HepG2 (cell line): Measurements from ENCODE around the gene CXADR. TPM values are rescaled to one million over a fixed set of nuclear protein-coding genes. Genes with fewer than 3 reads are reported as not detected.

Experiments used
- ATAC-seq: fragments of 200-7000 bp; cut with Tn5 transposase; 3 replicates; pipeline ENCODE4 v1.9.1; 2020; ENCODE audit warnings: mild to moderate bottlenecking, moderate library complexity
- BruUV-seq: library from RNA; stranded (reverse); fragments of 400-500 nt; replicated peaks from 2 replicates; lab custom pipeline; 2021; lab: Mats Ljungman, UMichigan
- CTCF ChIA-PET: fragments of 300-600 bp; formaldehyde crosslinking; extraction: SDS; loops from one replicate; lab custom pipeline; 2021; ENCODE audit warnings: low total read pairs, inconsistent platforms, low intra/inter-chr PET ratio; lab: Yijun Ruan, JAX
- POLR2A ChIA-PET: fragments of 350-600 bp; sonication (Branson Sonifier 250); formaldehyde crosslinking; loops from one replicate; lab custom pipeline; 2020; ENCODE audit warnings: antibody characterized with exemption, inconsistent platforms; lab: Yijun Ruan, JAX
- DNase-seq: peaks from one replicate; pipeline ENCODE4 v3.0.0-alpha.2; 2015; ENCODE audit warnings: low spot score
- FAIRE-seq: peaks from 3 replicates; lab custom pipeline; 2011; peaks lifted over from hg19 to GRCh38; lab: Jason Lieb, UNC
- H2AFZ ChIP-seq: one replicate; pipeline ENCODE4 v1.6.1; 2011; ENCODE audit warnings: low read length, inconsistent platforms
- H3K27ac ChIP-seq: fragments of 300-600 bp; 3 replicates; pipeline ENCODE4 v1.8.0; 2011; ENCODE audit warnings: mixed run types, mild to moderate bottlenecking, mixed read lengths, low read length, inconsistent platforms; ENCODE audit not compliant: insufficient read depth; ENCODE audit errors: extremely low read length
- H3K27me3 ChIP-seq, 2 experiments: fragments of 200-600 bp in 1 of 2; 2 replicates in 1 of 2; 3 replicates in 1 of 2; pipeline versions ENCODE4 v1.6.0 to v1.8.0; 2011; ENCODE audit warnings: low read length in 2 of 2, mild to moderate bottlenecking in 2 of 2, moderate library complexity in 2 of 2, inconsistent platforms in 1 of 2; ENCODE audit not compliant: insufficient read depth in 2 of 2, control insufficient read depth in 1 of 2
- H3K36me3 ChIP-seq, 2 experiments: fragments of 200-600 bp in 1 of 2; replicated peaks in 1 of 2; 2 replicates in 1 of 2; 3 replicates in 1 of 2; pipeline versions ENCODE4 v1.5.1 to v1.8.0; 2011; ENCODE audit warnings: low read length in 2 of 2, inconsistent platforms in 1 of 2; ENCODE audit not compliant: insufficient read depth in 2 of 2, control insufficient read depth in 1 of 2
- H3K4me1 ChIP-seq: 2 replicates; pipeline ENCODE4 v1.5.1; 2012; ENCODE audit warnings: low read length, inconsistent platforms; ENCODE audit not compliant: insufficient read depth
- H3K4me2 ChIP-seq: 2 replicates; pipeline ENCODE4 v1.6.0; 2011; ENCODE audit warnings: low read depth, low read length, inconsistent platforms
- H3K4me3 ChIP-seq, 3 experiments: fragments of 200-600 bp in 1 of 3; sonication (generic), shearing (Covaris generic) in 1 of 3; replicated peaks in 1 of 3; 2 replicates each; pipeline ENCODE4 v1.5.1; 2011 to 2016; ENCODE audit warnings: low read length in 3 of 3, inconsistent platforms in 2 of 3, low read depth in 2 of 3, mild to moderate bottlenecking in 2 of 3, control low read depth in 1 of 3, mixed read lengths in 1 of 3; ENCODE audit not compliant: insufficient read depth in 1 of 3
- H3K79me2 ChIP-seq: one replicate; pipeline ENCODE4 v1.6.1; 2011; ENCODE audit warnings: low read length, inconsistent platforms; ENCODE audit not compliant: insufficient read depth
- H3K9ac ChIP-seq: 2 replicates; pipeline ENCODE4 v1.6.0; 2011; ENCODE audit warnings: mild to moderate bottlenecking, low read depth, low read length, inconsistent platforms; ENCODE audit not compliant: insufficient read depth
- H3K9me3 ChIP-seq: 2 replicates; pipeline ENCODE4 v1.5.1; 2012; ENCODE audit warnings: mild to moderate bottlenecking, low read length
- H4K20me1 ChIP-seq: 2 replicates; pipeline ENCODE4 v1.6.0; 2011; ENCODE audit warnings: inconsistent platforms, mild to moderate bottlenecking, low read length, moderate library complexity; ENCODE audit not compliant: insufficient read depth
- MAZ ChIP-seq, 2 experiments: sonication (generic) in 1 of 2; formaldehyde crosslinking in 1 of 2; IDR thresholded peaks; 2 replicates each; pipeline versions ENCODE4 v1.5.0 to v1.6.1; 2012 to 2020; ENCODE audit warnings: low read depth in 2 of 2, mild to moderate bottlenecking in 2 of 2, borderline replicate concordance in 1 of 2, improper control_type of control experiment in 1 of 2, low read length in 1 of 2, missing genetic modification reagents in 1 of 2, moderate library complexity in 1 of 2
- ZBTB10 ChIP-seq: sonication (generic); formaldehyde crosslinking; IDR thresholded peaks from 2 replicates; pipeline ENCODE4 v1.4.0; 2020; ENCODE audit warnings: missing genetic modification reagents, borderline replicate concordance
- ZNF552 ChIP-seq: sonication (generic); formaldehyde crosslinking; IDR thresholded peaks from 2 replicates; pipeline ENCODE4 v1.9.0; 2022; ENCODE audit warnings: missing genetic modification reagents, mild to moderate bottlenecking, borderline replicate concordance
- ZNF709 ChIP-seq: sonication (generic); formaldehyde crosslinking; IDR thresholded peaks from 2 replicates; pipeline ENCODE4 v1.5.0; 2020; ENCODE audit warnings: mild to moderate bottlenecking, missing genetic modification reagents
- WGBS: methylation state at CpG from one replicate; pipeline ENCODE4 v1.1.6; 2017; ENCODE audit warnings: low lambda C conversion rate; 5-methylcytosine and 5-hydroxymethylcytosine counted together
- in situ Hi-C: cut with HindIII; loops from 2 replicates; pipeline ENCODE4 v1.10.0; 2017; ENCODE audit warnings: low pct_unique_long_range_greater_than_20kb; ENCODE audit not compliant: extremely low pct_ligation_motif_present
- intact Hi-C: fragments of 100-400 bp; cut with micrococcal nuclease; formaldehyde crosslinking; loops from one replicate; pipeline ENCODE4 v1.10.0; 2022; ENCODE audit not compliant: unreplicated experiment
- polyA plus RNA-seq, 8 experiments: library from polyadenylated mRNA; depleted of rRNA in 3 of 8; stranded (reverse) in 7 of 8; unstranded in 1 of 8; fragments of >200 nt; fragmentation: Illumina TruSeq in 4 of 8; extraction: Trizol in 4 of 8; gene quantifications; 2 replicates each; pipeline versions ENCODE4 v1.2.1 to v1.2.3, GENCODE V29; 2011 to 2016; ENCODE audit warnings: low read depth in 4 of 8, missing spikeins in 1 of 8, mixed read lengths in 1 of 8; ENCODE audit not compliant: insufficient read depth in 1 of 8
- total RNA-seq, 5 experiments: library from RNA; depleted of rRNA; stranded (reverse); fragments of >200 nt; fragmentation: Illumina TruSeq; extraction: Trizol; gene quantifications; 2 replicates each; pipeline ENCODE4 v1.2.3, GENCODE V29; 2016; ENCODE audit warnings: low read depth in 1 of 5

CXADR gene
- total and polyA plus RNA-seq, 2 of the 13 experiments (the other 11 are each of a cell fraction or from before 2014, with no cell fraction given), result 86.8 to 110 TPM

GRCh38 chr21:17577701-17578100 lies 64.9 kb downstream of the CXADR start:
- BruUV-seq, result no TSS peak
- in situ Hi-C loops, result no loop called here

More at GRCh38 chr21:17577701-17578100, 64.9 kb downstream of the CXADR start:
- no peak for DNase-seq
- Histone ChIP-seq H3K36me3 (peaks cover 2 to 21% of the 10 kb centered on the region in 2 experiments; a peak in 4 of 5 replicates), H3K4me3 (no peak overlapping the region), H3K4me1 (peaks cover 5% of the 10 kb centered on the region; the same call in 1 of the 2 replicates)
- intact Hi-C loops, result no loop called here
- TF ChIP-seq ZBTB10 (CRISPR knock-in tag), result no peak
- TF ChIP-seq MAZ (IDR thresholded peaks at IDR 0.05; ENCODE audit: borderline replicate concordance, low read depth, low read length), result no peak
- no peak for TF ChIP-seq MAZ (CRISPR knock-in tag; IDR thresholded peaks at IDR 0.05; ENCODE audit: low read depth)
- TF ChIP-seq ZNF709, result no peak
- no peak for TF ChIP-seq ZNF552
- TF ChIP-seq, all 625 proteins: peak for 0
- Histone ChIP-seq H3K27ac (no peak overlapping the region), H4K20me1 (0 out of 2 replicates have a peak, but pooled peaks cover 3% of the 10 kb centered on the region), H3K9ac (no peak overlapping the region), H3K9me3 (no peaks in the 10 kb centered on the region), H3K4me2 (no peak overlapping the region), H3K27me3 (no peaks in the 10 kb centered on the region), H3K79me2 (peaks cover 3% of the 10 kb centered on the region), H2AFZ (no peak overlapping the region)
- CTCF ChIA-PET, result no interaction called here
- no peak for ATAC-seq
- 94% methylated on average over 1 of the region's 1 CpG for WGBS
- POLR2A ChIA-PET, result no interaction called here
- no peak for FAIRE-seq
